Activated CD4-positive, CD25-positive, alpha-beta regulatory T cell (primary cell): Measurements from ENCODE around the gene SP100.

Experiments
- DNase-seq, 4 experiments: peaks; one replicate each; lab custom pipeline; 2025; lab: John Stamatoyannopoulos, UW

The SP100 gene

GRCh38 chr2:230552181-230552580 lies 136.2 kb downstream of the SP100 start:
- no peak for DNase-seq

DNA sequence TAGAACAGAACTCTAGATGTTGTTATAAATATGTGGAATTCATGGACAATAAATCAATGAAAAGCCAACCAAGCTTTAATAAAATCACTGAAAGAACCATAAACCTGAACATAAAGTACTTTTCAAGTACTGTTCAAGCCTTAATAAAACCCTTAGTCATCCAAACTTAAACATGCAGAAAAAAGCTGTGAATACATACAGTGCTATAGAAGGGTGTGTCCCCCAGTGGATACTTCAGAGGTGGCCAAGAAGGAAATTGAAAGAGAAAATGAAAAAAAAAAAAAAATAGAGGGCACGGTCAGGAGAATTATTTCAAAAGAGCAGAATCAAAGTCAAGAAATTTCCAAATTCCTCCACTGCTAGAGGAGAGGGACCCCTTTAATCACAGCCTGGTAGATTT lies 141.1 kb downstream of the SP100 start:
- no peak for DNase-seq

DNA sequence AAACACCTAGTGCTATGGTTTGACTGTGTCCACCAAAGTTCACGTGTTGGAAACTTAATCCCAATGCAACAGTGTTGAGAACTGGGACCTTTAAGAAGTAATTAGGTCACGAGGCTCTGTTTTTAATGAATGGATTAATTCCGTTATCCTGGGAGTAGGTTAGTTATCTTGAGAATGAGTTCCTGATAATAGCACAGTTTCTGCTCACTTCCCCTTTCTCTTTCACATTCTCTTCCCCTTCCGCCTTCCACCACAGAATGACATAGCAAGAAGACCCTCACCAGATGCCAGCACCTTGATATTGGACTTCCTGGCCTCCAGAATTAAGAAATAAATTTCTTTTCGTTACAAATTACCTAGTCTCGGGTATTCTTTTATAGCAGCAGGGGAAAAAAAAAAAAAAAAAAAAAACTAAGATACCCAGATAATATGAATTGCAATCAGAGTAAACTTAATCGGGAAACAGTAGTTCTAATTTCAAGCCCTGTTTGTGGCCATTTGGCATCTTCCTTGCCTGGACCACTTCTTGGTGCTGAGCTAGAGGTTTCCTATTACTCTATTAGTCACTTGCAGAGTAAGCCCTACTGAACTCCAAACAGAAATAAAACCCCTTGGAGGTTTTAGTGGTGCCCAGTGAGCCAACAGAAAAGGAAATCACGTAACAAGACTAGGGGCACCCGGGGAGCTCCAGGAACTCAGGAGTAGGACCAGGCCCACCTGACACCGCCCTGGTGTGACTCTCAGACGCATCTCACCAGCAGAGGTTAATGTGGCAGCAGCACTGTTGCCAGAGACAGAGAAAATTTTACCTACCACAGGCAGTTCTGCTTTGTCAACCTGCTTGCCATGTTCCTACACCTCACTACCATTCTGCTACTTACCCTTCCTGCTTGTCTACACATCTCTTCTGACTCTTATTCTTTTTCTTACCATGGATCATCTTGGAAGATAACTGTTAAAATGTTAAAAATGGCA lies 149.1 kb downstream of the SP100 start:
- no peak for DNase-seq

- no peak for DNase-seq
Observed at GRCh38 chr2:230569298-230569697, 153.3 kb downstream of the SP100 start.

GRCh38 chr2:230570987-230571386 lies 155.0 kb downstream of the SP100 start:
- no peak for DNase-seq

DNA sequence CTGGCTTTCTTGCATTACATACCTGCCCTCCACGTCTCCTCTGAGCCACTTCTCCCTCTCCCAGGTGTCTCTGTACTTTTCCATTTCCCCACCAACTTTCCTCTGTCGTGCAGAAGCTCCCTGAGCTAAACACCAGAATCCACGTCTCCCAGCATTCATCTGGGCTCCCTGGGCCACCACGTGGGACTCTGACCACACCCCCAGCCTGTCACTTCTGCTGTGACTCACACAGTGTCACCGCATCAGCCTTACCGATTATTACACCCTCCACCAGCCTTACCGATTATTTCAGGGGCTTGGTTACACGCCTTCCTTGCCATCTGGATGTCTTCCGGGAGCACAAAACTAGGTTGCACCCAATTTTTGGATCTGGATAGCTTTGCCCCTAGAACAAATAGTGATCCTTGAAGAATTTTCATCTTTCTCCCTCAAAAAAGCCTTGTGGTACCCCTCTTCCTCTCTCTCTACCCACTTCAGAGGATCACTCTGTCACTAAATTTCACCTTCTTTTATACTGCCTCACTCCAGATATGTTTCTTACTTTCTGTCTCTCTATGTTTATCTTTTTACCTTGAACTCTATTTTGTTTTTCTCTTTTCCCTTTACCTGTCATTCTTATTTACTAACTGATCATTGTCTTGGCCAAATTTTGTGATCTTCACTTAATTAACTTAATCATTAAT lies 159.8 kb downstream of the SP100 start:
- DNase-seq = no peak

DNA sequence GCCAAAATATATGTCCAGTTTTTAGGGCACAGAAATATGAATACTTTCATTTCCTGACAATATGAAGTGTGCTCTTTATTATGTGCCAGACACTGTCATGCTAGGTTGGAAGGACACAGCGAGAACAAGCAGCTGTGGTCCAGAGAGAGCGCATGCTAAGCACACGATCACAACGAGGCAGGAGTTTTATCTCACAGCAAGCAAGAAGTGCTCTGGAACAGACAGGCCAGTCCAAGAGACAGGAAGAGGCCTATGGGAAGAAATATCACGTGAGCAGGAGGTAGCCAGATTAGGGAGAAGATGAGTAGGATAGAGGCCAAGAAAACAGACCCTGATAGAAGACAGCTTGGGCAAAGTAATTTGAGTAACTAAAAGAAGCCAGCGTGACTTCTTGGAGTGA lies 161.1 kb downstream of the SP100 start:
- DNase-seq = no peak

- DNase-seq = no peak
Observed at GRCh38 chr2:230578106-230578505, 162.1 kb downstream of the SP100 start.

DNA sequence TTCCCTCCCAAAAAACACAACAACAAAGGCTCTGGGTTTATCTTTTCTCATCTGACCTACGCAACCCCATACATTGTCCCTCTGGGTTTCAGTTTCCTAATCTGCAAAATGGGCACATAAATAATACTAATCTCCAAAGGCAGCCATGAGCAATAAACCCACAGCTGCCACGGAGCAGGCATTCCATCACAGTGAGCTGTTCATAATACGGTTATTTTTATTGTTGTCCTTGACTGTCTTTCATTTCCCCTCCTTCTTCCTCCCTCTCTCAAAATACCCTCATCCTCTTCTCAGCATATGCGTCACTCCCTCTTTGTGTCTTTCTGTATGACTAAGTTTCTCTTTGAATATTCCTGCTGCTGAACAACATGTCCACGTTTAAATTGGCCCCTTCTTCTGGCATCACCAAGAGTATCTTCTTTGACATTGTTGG lies 166.9 kb downstream of the SP100 start:
- no peak for DNase-seq

DNA sequence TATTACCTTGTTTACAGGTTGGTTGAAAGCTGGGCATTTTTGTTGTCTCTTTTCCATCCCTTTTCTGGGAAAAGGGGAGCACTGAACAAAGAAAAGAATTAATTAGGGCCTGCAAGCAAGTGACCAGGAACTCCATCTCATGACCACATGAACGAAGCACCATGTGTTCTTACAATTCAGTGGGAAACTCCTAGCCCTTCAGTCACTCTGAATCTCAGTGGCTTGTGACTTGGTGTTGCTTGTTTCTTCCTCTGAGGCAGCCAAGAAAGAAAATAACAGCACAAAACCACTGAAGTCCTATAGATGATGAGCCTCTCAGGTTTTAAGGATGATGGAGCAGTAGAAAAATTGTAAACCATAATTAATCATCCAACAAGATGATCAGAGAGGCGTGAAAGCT lies 167.6 kb downstream of the SP100 start:
- no peak for DNase-seq

DNA sequence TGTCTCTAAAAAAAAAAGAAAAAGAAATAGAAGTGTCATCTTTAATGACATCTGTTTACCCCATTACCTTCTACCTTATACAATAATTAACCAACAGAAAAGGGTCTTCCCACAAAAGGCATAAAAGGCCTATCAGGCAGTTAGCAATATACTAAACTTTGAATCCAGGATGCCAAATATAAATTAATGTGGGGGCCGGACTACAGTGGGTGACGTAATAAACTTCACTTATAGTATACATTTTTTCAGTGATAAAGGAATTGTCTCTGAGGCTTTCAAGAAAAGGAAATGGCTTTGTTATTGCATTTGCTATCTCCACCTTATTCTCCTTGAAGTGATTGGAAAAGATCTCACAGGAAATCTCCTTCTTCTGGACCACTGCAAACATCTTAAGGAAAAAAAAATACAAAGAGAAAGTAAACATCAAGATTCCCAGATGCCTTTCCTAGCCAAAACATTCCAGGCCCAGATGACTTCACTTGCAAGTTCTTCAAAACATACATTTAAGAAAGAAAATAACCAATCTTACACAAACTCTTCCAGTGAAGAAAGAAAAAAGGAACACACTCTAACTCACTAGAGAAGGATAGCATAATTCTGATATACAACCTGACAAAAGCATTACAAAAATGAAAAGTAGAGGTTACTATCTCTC lies 170.5 kb downstream of the SP100 start:
- no peak for DNase-seq

- DNase-seq = no peak
Observed at GRCh38 chr2:230589025-230589424, 173.0 kb downstream of the SP100 start.

DNA sequence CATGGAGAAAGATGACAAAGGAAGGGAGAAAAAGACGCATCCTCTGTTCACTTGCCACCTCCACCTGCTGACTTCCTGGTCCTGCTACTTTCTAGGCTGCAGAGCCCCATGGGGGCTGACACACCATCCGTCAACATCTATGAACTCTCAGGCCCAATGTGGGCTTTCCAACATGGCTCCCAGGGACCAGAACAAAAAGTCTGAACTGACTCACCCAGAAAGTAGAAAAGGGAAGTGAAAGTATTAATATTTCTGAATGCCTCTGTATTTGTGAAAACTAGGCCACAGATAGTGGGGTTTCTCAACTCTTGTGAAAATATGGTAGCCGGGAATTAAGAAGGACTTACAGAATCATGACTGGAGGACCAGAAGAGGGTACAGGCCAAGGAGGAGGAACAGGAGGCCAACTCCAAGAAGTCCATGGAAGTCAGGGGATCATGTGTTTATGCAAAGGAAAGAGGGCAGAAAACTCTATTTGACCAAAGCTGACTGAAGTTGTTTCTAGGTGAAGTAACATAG lies 173.6 kb downstream of the SP100 start:
- no peak for DNase-seq

- no peak for DNase-seq
Observed at GRCh38 chr2:230590333-230590732, 174.3 kb downstream of the SP100 start.

DNA sequence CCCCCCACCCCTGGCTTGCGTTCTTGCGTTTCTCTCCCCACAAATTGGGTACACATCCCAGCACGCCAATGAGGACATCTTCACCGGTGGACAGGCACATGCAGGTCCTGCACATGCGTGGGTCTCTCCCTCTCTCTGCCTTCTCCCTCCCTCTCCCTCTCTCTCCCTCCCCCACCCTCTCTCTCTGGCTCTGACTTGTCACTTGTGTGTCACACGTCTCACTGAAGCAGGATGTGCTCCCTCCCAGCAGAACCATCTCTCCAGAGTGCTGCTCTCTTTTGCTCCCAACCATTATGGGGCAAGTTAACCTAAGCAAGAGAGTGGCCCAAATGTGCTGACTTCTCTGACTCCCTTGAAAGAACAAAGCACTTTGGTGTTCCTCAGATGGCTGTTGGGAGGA lies 175.8 kb downstream of the SP100 start:
- DNase-seq = no peak

- DNase-seq = no peak
Observed at GRCh38 chr2:230592775-230593174, 176.8 kb downstream of the SP100 start.
